HG03378 (cell line): ENCODE results near the gene CBFA2T3.
A peak's percentile ranks its signal among the peaks of the same experiment; 100 is the strongest.

Experiments
- ATAC-seq: cut with Tn5 transposase; IDR thresholded peaks from one replicate; pipeline ENCODE4 v1.9.1; 2021; ENCODE audit warnings: mild to moderate bottlenecking, moderate library complexity; ENCODE audit not compliant: unreplicated experiment

Gene CBFA2T3

GRCh38 chr16:88865310-88865709 is 111.7 kb downstream of the CBFA2T3 start:
- no peak for ATAC-seq

GRCh38 chr16:88864521-88864920 is 112.5 kb downstream of the CBFA2T3 start:
- no peak for ATAC-seq

DNA sequence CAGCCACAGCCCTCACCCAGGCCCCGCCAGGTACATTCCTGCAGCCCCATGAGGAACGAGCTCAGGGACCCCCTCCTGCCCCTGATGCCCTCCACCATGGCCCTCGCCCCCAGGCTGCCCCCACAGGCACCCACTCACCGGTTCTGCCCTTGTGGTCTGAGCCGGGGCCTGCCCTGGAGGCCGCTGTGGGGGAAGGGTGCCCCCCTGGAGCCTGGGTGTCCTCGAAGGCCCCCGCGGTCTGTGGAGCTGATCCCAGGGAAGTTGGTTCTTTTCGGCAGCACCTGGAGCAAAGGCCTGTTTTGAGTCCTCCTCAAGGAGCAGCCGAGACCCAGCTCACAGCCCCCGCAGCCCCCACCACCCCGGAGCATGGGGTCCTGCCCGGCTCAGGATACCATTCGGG is 112.9 kb downstream of the CBFA2T3 start:
- no peak for ATAC-seq

- ATAC-seq = no peak
These were observed 113.6 kb downstream of the CBFA2T3 start for GRCh38 chr16:88863426-88863825.

GRCh38 chr16:88862968-88863367 is 114.0 kb downstream of the CBFA2T3 start:
- no peak for ATAC-seq

GRCh38 chr16:88861359-88861758 is 115.6 kb downstream of the CBFA2T3 start:
- no peak for ATAC-seq

DNA sequence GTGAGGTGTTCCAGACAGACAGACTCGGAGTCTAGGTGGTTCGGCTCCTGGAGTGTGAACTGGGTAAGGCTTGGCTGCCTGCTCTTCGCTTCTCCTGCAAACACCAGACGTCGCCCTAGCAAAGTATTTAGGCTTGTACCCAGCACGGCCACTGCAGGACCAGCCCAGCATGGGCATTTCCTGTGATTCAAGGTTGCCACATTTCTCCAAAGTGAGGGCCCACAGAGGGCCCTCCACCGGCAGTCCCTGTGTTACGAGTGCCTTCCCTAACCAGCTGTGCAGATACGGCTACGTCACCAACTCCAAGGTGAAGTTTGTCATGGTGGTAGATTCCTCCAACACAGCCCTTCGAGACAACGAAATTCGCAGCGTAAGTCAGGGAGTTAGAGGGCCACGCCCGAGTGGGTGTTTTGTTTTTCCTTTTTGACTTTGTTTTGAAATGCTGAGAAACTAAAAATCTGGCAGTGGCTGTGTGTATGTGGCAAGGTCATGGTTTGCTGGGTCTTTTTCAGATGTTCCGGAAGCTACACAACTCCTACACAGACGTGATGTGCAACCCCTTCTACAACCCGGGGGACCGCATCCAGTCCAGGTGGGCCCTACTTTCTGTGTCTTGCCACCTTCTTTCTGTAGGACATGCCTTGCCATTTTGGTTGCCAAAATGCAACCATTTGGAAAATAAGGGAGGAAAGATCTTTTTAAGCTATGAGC is 117.5 kb downstream of the CBFA2T3 start:
- no peak for ATAC-seq

- ATAC-seq = peak; percentile 44
These were observed 119.2 kb downstream of the CBFA2T3 start for GRCh38 chr16:88857728-88858339.

DNA sequence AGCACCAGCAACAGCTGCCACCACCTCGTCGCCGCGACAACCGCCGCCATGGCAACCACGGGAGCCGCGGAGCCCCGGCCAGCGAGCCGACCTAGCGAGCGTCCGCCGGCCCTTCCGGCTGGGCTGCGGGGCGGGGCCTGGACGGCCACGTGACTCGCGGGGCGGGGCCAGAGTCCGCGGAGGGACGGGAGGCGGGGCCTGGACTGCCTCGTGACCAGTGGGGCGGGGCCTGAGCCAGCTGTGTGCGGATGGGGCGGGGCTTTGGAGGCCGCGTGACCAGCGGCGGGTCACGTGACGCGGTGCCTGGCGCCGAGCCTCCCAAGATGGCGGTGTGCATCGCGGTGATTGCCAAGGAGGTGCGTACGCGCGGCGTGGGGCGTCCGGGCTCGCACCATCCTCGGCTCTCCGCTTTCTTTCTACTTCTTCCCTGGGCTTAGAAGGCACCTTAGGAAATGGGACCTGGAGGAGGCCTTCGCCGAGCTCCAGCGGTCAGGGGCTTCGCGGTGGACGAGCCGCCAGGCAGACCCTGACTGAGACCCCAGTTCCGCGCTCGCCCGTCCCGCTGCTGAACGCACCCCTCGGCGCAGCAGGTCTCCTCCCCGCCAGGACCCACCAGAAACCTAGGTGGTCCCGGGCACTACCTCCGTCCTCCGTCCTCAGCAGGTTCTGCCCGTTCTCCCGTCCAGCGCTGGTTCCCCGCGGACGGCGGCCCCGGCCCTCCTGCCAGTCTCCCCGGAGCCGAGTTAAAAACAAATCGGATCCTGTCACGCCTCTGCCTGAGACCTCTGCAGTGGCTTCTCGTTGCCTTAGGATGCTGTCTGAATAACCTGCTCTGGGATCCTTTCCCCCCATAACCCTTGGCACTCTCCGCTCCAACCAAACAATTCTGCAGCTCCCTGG is 119.9 kb downstream of the CBFA2T3 start, which contains the start of the genes GALNS and TRAPPC2L:
Gene GALNS, minus strand, starts transcription at position 120 of the 900 bp plus-strand sequence. Its CDS starts 70 bp downstream, at position 50.
Gene TRAPPC2L, plus strand, starts transcription at position 300 of the 900 bp plus-strand sequence. Its CDS starts 24 bp downstream, at position 324.
- peak; percentile 54 for ATAC-seq

- peak; percentile 8 for ATAC-seq
These were observed 120.7 kb downstream of the CBFA2T3 start for GRCh38 chr16:88856122-88856827.

DNA sequence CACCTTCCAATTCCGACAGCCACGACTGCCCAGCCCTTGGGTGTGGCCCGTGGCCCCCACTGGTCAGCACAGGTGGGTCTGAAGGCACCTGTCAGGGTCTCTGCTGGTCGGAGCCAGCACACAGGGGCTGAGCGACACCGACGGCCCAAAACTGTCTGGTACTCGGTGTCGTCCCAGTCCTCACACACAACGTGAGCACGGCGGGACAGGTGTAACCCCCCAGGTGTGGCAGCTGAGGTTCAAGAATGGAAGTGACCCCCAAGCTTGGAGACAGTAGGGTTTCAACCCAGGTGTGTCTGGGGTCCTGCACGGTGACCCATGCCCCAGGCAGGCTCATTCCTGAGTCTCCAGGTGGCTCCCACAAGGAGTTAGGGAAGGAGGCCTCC is 121.3 kb downstream of the CBFA2T3 start:
- ATAC-seq = no peak

GRCh38 chr16:88855176-88855575 is 121.8 kb downstream of the CBFA2T3 start:
- no peak for ATAC-seq

GRCh38 chr16:88854306-88855111 is 122.5 kb downstream of the CBFA2T3 start:
- ATAC-seq = no peak

DNA sequence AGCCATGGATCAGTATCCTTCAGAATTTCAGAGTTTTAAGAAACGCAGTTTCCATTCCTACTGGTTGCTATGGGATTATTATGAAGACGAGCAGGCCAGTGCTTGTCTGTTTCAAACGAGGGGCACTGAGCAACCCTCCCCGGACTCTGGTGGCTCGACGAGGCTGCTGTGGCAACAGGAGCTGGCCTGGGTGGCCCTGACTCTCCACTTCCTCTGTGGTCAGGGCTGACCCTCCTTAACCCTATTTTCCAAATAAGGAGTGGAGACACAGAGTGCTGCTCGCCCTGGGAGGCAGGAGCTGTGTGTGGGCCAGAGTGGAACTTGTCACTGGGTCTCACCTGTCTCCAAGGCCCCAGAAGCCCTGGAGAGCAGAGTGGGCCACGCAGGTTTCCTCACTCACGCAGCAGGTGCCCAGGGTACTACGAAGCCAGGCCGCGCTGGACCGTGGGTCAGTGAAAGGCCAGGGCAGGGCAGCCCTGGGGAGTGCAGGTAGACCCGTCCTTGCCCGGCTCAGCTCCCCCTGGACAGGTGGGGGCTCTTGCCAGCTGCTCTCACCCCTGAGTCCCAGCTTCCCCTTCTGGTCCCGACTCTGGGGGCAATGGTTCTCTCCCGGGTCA is 123.6 kb downstream of the CBFA2T3 start:
- ATAC-seq = no peak

GRCh38 chr16:88851616-88852015 is 125.4 kb downstream of the CBFA2T3 start:
- ATAC-seq = no peak

DNA sequence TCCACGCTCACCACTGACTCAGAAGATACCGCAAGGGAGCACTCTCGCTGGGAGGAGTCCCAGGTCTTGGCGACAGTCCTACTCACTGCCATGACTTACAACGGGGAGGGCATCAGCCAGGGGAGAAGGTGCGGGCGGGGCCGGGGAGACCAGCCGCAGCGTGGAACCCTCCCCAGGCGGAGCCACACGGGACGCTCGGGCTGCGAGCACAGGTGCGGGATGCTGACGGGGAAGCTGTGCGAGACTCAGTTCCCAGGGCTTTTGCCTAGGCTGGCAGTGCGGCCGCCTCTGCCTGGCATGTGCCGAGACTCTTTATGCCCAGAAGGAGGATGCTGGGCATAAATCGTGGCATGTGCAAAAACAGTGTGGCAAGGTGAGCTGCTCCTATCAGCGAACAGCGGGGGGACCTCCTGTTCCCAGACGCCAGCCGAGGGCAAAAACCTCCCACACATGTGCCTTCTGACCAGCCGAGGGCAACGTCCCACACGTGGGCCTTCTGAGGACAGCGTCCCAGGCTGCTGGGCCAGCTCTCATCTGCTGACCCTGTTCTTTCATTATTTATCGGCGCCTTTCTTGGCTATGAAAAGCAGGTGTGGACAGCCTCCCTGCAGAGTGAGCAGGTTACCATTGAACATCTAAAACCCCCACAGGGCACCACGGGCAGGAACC is 126.3 kb downstream of the CBFA2T3 start:
- ATAC-seq = no peak

- ATAC-seq = no peak
These were observed 128.4 kb downstream of the CBFA2T3 start for GRCh38 chr16:88848557-88848956.

- ATAC-seq = no peak
These were observed 129.4 kb downstream of the CBFA2T3 start for GRCh38 chr16:88847654-88848053.

DNA sequence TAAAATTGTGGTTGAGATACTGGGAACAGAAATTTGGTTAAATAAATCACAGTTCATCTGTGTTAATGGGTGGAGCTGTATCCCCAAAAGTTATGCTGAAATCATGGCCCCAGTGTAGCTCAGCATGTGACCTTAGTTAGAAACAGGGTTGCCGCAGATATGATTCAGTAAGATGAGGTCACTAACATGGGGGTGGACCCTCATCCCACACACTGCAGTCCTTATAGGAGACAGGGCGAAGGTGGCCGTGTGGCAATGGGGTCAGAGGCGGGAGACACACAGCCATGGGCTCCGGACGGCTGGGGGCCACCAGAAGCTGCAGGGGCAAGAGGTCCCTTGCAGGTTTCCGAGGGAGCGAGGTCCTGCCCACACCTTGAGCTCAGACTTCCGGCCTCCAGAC is 130.9 kb downstream of the CBFA2T3 start:
- ATAC-seq = no peak
